ENCODE data around the gene NAA20.
A peak's percentile ranks its signal among the peaks of the same experiment; 100 is the strongest.

DNA sequence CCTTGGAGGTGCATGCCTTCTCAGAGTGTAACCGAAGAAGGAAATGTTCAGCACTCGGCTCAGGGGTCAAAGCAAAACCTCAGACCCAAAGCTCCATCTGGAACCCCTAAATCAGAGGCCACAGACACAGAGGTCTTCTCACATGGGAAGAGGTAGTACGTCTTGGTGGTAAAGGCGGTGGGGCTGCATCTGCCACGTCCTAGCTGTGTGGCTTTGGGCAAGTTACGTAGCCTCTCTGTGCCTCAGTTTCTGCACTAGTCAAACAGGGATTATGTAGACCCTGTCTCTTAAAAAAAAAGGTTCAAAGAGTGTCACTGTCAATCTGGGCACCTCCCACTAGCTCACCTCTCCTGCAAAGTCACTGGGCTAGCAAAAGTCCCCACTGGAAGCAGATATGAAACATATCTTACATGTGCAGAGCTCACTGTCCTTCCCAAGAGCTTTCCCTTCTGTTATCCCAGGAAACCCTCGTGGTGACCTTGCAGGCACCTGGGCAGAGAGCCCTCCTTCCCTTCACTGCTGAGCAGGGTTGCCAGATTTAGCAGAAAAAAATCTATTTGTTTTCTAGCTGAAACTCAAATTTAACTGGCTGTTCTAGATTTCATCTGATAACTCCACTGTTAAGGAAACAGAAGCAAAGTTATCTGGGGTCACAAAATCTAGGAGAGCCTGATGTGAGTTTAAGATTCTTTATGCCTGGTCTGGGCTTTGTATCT, 18.0 kb upstream of the NAA20 start:
- TF ChIP-seq RXRA (IDR thresholded peaks at IDR 0.05) (peak; percentile 43 to 70), CTCF (IDR thresholded peaks at IDR 0.05; ENCODE audit: low read depth, low read length, missing input control) (no peak), TAF1 (conservative IDR thresholded peaks at IDR 0.05) (no peak), GABPA (IDR thresholded peaks at IDR 0.05 in 1 of 2, conservative IDR thresholded peaks at IDR 0.05 in 1 of 2) (no peak), YY1 (IDR thresholded peaks at IDR 0.05) (no peak), REST (IDR thresholded peaks at IDR 0.05) (no peak), FOXA2 (IDR thresholded peaks at IDR 0.05) (no peak), MAX (IDR thresholded peaks at IDR 0.05) (no peak), RAD21 (IDR thresholded peaks at IDR 0.05) (peak in 1 of 2 donors; percentile 12), SP1 (IDR thresholded peaks at IDR 0.05) (no peak)
- TF ChIP-seq, protein P1, sequence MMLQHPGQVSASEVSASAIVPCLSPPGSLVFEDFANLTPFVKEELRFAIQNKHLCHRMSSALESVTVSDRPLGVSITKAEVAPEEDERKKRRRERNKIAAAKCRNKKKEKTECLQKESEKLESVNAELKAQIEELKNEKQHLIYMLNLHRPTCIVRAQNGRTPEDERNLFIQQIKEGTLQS (IDR thresholded peaks at IDR 0.05) = no peak

Measured in liver (tissue), 3 donors.